IMR-90 (cell line): Measurements from ENCODE around the gene ZDHHC14.

Source experiments
- BHLHE40 ChIP-seq: fragments of 150-350 bp; IDR thresholded peaks from 2 replicates; pipeline ENCODE4 v1.6.1; 2016; ENCODE audit warnings: mild to moderate bottlenecking, low read depth, low read length
- CTCF ChIP-seq: conservative IDR thresholded peaks from 2 replicates; pipeline ENCODE4 v1.5.1; 2012; ENCODE audit warnings: mild to moderate bottlenecking, low read depth, low read length, improper control_type of control experiment
- FOS ChIP-seq: fragments of 150-350 bp; IDR thresholded peaks from 2 replicates; pipeline ENCODE4 v1.6.1; 2016; ENCODE audit warnings: low read depth, low read length
- MAFK ChIP-seq: IDR thresholded peaks from 2 replicates; pipeline ENCODE4 v1.6.1; 2012; ENCODE audit warnings: low read depth, low read length, improper control_type of control experiment
- MAZ ChIP-seq: IDR thresholded peaks from 2 replicates; pipeline ENCODE4 v1.6.1; 2012; ENCODE audit warnings: low read depth, mild to moderate bottlenecking, low read length, improper control_type of control experiment, moderate library complexity, borderline replicate concordance
- NFE2L2 ChIP-seq: fragments of 150-350 bp; IDR thresholded peaks from 2 replicates; pipeline ENCODE4 v1.6.1; 2016; ENCODE audit warnings: low read depth, mild to moderate bottlenecking, low read length
- POLR2A ChIP-seq: IDR thresholded peaks from 2 replicates; pipeline ENCODE4 v1.6.1; 2012; ENCODE audit warnings: mild to moderate bottlenecking, low read depth, low read length
- RAD21 ChIP-seq: IDR thresholded peaks from 2 replicates; pipeline ENCODE4 v1.6.1; 2012; ENCODE audit warnings: low read length, improper control_type of control experiment
- RFX5 ChIP-seq: IDR thresholded peaks from 2 replicates; pipeline ENCODE4 v1.8.0; 2012; ENCODE audit warnings: low read depth, mild to moderate bottlenecking, low read length, moderate library complexity
- USF2 ChIP-seq: fragments of 150-350 bp; IDR thresholded peaks from 2 replicates; pipeline ENCODE4 v1.6.1; 2017; ENCODE audit warnings: mild to moderate bottlenecking, antibody characterized with exemption, low read length, low read depth

GRCh38 chr6:157468054-157468453 lies 87.1 kb downstream of the ZDHHC14 start:
- TF ChIP-seq CTCF (no peak), BHLHE40 (no peak), RFX5 (no peak), POLR2A (no peak), MAZ (no peak), FOS (no peak), USF2 (no peak), MAFK (no peak), RAD21 (no peak), NFE2L2 (no peak)
